GM23338 (cell line): ENCODE measurements around the gene LMAN2L.

Experiments used
- CREB1 ChIP-seq: fragments of 250-450 bp; sonication (Bioruptor Pico); IDR thresholded peaks from 2 replicates; pipeline ENCODE4 v1.5.0; 2020; ENCODE audit warnings: low read depth, mild to moderate bottlenecking, moderate library complexity
- EZH2 ChIP-seq: fragments of 200-600 bp; sonication (generic); IDR thresholded peaks from one replicate; pipeline ENCODE4 v1.8.0; 2017; ENCODE audit warnings: antibody characterized with exemption, mild to moderate bottlenecking, low read depth; ENCODE audit not compliant: unreplicated experiment
- JUNB ChIP-seq: IDR thresholded peaks from one replicate; pipeline ENCODE4 v1.6.1; 2016; ENCODE audit warnings: antibody characterized with exemption; ENCODE audit not compliant: unreplicated experiment
- POLR2AphosphoS5 ChIP-seq: IDR thresholded peaks from 2 replicates; pipeline ENCODE4 v1.6.1; 2016; ENCODE audit warnings: antibody characterized with exemption, low read depth
- STAT1 ChIP-seq: IDR thresholded peaks from one replicate; pipeline ENCODE4 v1.6.1; 2016; ENCODE audit warnings: antibody characterized with exemption; ENCODE audit not compliant: unreplicated experiment
- ZNF114 ChIP-seq: fragments of 250-450 bp; sonication (Bioruptor Pico); IDR thresholded peaks from 2 replicates; pipeline ENCODE4 v1.5.0; 2020; ENCODE audit warnings: mild to moderate bottlenecking, moderate library complexity
- TF ChIP-seq, protein P1 (sequence below), 2 experiments: fragments of 200-600 bp in 1 of 2; sonication (generic) in 1 of 2; conservative IDR thresholded peaks; 2 replicates each; pipeline versions ENCODE4 v1.5.1 to v1.6.1; 2016 to 2017; ENCODE audit warnings: antibody characterized with exemption in 2 of 2, low read depth in 2 of 2, mild to moderate bottlenecking in 2 of 2, moderate library complexity in 1 of 2
- TF ChIP-seq, protein P2 (sequence below): IDR thresholded peaks from 2 replicates; pipeline ENCODE4 v1.6.1; 2016; ENCODE audit warnings: antibody characterized with exemption

- TF ChIP-seq, protein P1, sequence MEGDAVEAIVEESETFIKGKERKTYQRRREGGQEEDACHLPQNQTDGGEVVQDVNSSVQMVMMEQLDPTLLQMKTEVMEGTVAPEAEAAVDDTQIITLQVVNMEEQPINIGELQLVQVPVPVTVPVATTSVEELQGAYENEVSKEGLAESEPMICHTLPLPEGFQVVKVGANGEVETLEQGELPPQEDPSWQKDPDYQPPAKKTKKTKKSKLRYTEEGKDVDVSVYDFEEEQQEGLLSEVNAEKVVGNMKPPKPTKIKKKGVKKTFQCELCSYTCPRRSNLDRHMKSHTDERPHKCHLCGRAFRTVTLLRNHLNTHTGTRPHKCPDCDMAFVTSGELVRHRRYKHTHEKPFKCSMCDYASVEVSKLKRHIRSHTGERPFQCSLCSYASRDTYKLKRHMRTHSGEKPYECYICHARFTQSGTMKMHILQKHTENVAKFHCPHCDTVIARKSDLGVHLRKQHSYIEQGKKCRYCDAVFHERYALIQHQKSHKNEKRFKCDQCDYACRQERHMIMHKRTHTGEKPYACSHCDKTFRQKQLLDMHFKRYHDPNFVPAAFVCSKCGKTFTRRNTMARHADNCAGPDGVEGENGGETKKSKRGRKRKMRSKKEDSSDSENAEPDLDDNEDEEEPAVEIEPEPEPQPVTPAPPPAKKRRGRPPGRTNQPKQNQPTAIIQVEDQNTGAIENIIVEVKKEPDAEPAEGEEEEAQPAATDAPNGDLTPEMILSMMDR (conservative IDR thresholded peaks at IDR 0.05; ENCODE audit: low read depth in 2 of 2): no peak
- no peak for TF ChIP-seq EZH2
- no peak for TF ChIP-seq ZNF114 (CRISPR knock-in tag)
- no peak for TF ChIP-seq JUNB
- no peak for TF ChIP-seq POLR2AphosphoS5
- no peak for TF ChIP-seq CREB1 (CRISPR knock-in tag)
- TF ChIP-seq, protein P2, sequence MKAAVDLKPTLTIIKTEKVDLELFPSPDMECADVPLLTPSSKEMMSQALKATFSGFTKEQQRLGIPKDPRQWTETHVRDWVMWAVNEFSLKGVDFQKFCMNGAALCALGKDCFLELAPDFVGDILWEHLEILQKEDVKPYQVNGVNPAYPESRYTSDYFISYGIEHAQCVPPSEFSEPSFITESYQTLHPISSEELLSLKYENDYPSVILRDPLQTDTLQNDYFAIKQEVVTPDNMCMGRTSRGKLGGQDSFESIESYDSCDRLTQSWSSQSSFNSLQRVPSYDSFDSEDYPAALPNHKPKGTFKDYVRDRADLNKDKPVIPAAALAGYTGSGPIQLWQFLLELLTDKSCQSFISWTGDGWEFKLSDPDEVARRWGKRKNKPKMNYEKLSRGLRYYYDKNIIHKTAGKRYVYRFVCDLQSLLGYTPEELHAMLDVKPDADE: no peak
- TF ChIP-seq STAT1: no peak
These were observed 39.8 kb downstream of the LMAN2L start for GRCh38 chr2:96700086-96700485.
